Suprapubic skin (tissue), 3 donors: ENCODE data around the gene MAPRE2.

Experiments used
- EP300 ChIP-seq: sonication (generic); formaldehyde crosslinking; IDR thresholded peaks from one replicate; pipeline ENCODE4 v1.6.1; 2017; ENCODE audit warnings: antibody characterized with exemption
- POLR2A ChIP-seq, 2 donors: fragments of 450-650 bp; IDR thresholded peaks; one replicate each; pipeline ENCODE4 v1.6.1; 2017; ENCODE audit warnings: antibody characterized with exemption in 2 of 2, mild to moderate bottlenecking in 2 of 2, moderate library complexity in 2 of 2
- TF ChIP-seq, protein P1 (sequence below), 2 donors: fragments of 200-600 bp in 1 of 2; fragments of 450-650 bp in 1 of 2; sonication (generic) in 1 of 2; IDR thresholded peaks; one replicate each; pipeline ENCODE4 v1.5.1; 2016 to 2019; ENCODE audit warnings: antibody characterized with exemption in 2 of 2, mild to moderate bottlenecking in 1 of 2, moderate library complexity in 1 of 2

GRCh38 chr18:35097763-35098162, 56.5 kb downstream of the MAPRE2 start:
- TF ChIP-seq POLR2A (IDR thresholded peaks at IDR 0.05): no peak
- no peak for TF ChIP-seq EP300
- TF ChIP-seq, protein P1, sequence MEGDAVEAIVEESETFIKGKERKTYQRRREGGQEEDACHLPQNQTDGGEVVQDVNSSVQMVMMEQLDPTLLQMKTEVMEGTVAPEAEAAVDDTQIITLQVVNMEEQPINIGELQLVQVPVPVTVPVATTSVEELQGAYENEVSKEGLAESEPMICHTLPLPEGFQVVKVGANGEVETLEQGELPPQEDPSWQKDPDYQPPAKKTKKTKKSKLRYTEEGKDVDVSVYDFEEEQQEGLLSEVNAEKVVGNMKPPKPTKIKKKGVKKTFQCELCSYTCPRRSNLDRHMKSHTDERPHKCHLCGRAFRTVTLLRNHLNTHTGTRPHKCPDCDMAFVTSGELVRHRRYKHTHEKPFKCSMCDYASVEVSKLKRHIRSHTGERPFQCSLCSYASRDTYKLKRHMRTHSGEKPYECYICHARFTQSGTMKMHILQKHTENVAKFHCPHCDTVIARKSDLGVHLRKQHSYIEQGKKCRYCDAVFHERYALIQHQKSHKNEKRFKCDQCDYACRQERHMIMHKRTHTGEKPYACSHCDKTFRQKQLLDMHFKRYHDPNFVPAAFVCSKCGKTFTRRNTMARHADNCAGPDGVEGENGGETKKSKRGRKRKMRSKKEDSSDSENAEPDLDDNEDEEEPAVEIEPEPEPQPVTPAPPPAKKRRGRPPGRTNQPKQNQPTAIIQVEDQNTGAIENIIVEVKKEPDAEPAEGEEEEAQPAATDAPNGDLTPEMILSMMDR (IDR thresholded peaks at IDR 0.05): no peak
